K562 (cell line): ENCODE results near the gene TRAK1. TPM values are rescaled to one million over a fixed set of nuclear protein-coding genes. Genes with fewer than 3 reads are reported as not detected.
"Not testable (repeated sequence)": the region's sequence is repeated elsewhere in the genome, so short reads cannot be mapped to it uniquely, and the experiment has no call there.

ENCODE experiments used
- ATAC-seq: fragments of 200-7000 bp; cut with Tn5 transposase; 3 replicates; pipeline ENCODE4 v1.9.1; 2020; ENCODE audit warnings: moderate library complexity
- BruUV-seq: library from RNA; stranded (reverse); fragments of 400-500 nt; replicated peaks from 2 replicates; lab custom pipeline; 2021; lab: Mats Ljungman, UMichigan
- CTCF ChIA-PET: fragments of 300-600 bp; formaldehyde crosslinking; extraction: SDS; loops from one replicate; lab custom pipeline; 2021; ENCODE audit warnings: low intra/inter-chr PET ratio; lab: Yijun Ruan, JAX
- POLR2A ChIA-PET: fragments of 300-600, 350-650 bp; sonication (Branson Sonifier 250); formaldehyde crosslinking; extraction: SDS; loops from one replicate; lab custom pipeline; 2021; ENCODE audit warnings: antibody characterized with exemption, inconsistent platforms; lab: Yijun Ruan, JAX
- DNase-seq, 4 experiments: peaks; one replicate each; pipeline versions ENCODE4 v3.0.0 to v3.0.0-alpha.2; 2011 to 2018; ENCODE audit warnings: low spot score in 3 of 4, mixed read lengths in 3 of 4; ENCODE audit errors: extremely low read depth in 1 of 4
- FAIRE-seq: peaks from 2 replicates; lab custom pipeline; 2011; peaks lifted over from hg19 to GRCh38; lab: Jason Lieb, UNC
- H2AFZ ChIP-seq: 2 replicates; pipeline ENCODE4 v1.6.0; 2011; ENCODE audit warnings: low read depth, low read length, control low read depth, inconsistent platforms
- H3K27ac ChIP-seq: fragments of 200-600 bp; 3 replicates; pipeline ENCODE4 v1.8.0; 2011; ENCODE audit warnings: low read depth, mild to moderate bottlenecking, control low read depth, inconsistent platforms, low read length, moderate library complexity, mixed read lengths; ENCODE audit errors: extremely low read depth
- H3K27me3 ChIP-seq, 2 experiments: fragments of 300-600 bp in 1 of 2; 2 replicates in 1 of 2; 3 replicates in 1 of 2; pipeline versions ENCODE4 v1.6.0 to v1.8.0; 2011; ENCODE audit warnings: inconsistent platforms in 2 of 2, low read length in 2 of 2, mild to moderate bottlenecking in 1 of 2, mixed read lengths in 1 of 2, moderate library complexity in 1 of 2; ENCODE audit not compliant: control insufficient read depth in 2 of 2, insufficient read depth in 2 of 2
- H3K36me3 ChIP-seq: fragments of 300-600 bp; 3 replicates; pipeline ENCODE4 v1.8.0; 2011; ENCODE audit warnings: mild to moderate bottlenecking, low read length, inconsistent platforms; ENCODE audit not compliant: control insufficient read depth, insufficient read depth
- H3K4me1 ChIP-seq, 2 experiments: fragments of 200-600 bp in 1 of 2; replicated peaks in 1 of 2; 2 replicates in 1 of 2; 3 replicates in 1 of 2; pipeline versions ENCODE4 v1.5.1 to v1.8.0; 2011; ENCODE audit warnings: inconsistent platforms in 2 of 2, low read length in 2 of 2, mild to moderate bottlenecking in 1 of 2, mixed read lengths in 1 of 2, moderate library complexity in 1 of 2; ENCODE audit not compliant: control insufficient read depth in 2 of 2, insufficient read depth in 2 of 2
- H3K4me2 ChIP-seq: 2 replicates; pipeline ENCODE4 v1.6.1; 2011; ENCODE audit warnings: low read length, control low read depth, inconsistent platforms, mixed read lengths; ENCODE audit not compliant: insufficient read depth
- H3K4me3 ChIP-seq: fragments of 200-600 bp; sonication (generic), shearing (Covaris generic); 2 replicates; pipeline ENCODE4 v1.5.1; 2016; ENCODE audit warnings: control low read depth, inconsistent platforms
- H3K79me2 ChIP-seq: fragments of 200-600 bp; 3 replicates; pipeline ENCODE4 v1.8.0; 2011; ENCODE audit warnings: low read length, inconsistent platforms; ENCODE audit not compliant: control insufficient read depth, insufficient read depth
- H3K9ac ChIP-seq, 2 experiments: 2 replicates each; pipeline versions ENCODE4 v1.6.0 to v1.6.1; 2011; ENCODE audit warnings: low read depth in 2 of 2, low read length in 2 of 2, control low read depth in 1 of 2, inconsistent platforms in 1 of 2, mild to moderate bottlenecking in 1 of 2, mixed read lengths in 1 of 2; ENCODE audit not compliant: insufficient read depth in 1 of 2
- H3K9me1 ChIP-seq: one replicate; pipeline ENCODE4 v1.6.0; 2011; ENCODE audit warnings: inconsistent platforms, mild to moderate bottlenecking, low read length, moderate library complexity; ENCODE audit not compliant: control insufficient read depth, insufficient read depth
- H3K9me3 ChIP-seq: replicated peaks from 2 replicates; pipeline ENCODE4 v1.5.1; 2011; ENCODE audit warnings: low read depth, low read length, inconsistent platforms; ENCODE audit not compliant: control insufficient read depth, insufficient read depth
- H4K20me1 ChIP-seq: replicated peaks from 2 replicates; pipeline ENCODE4 v1.6.1; 2011; ENCODE audit warnings: low read length, inconsistent platforms, mixed read lengths; ENCODE audit not compliant: control insufficient read depth, insufficient read depth
- HOXB6 ChIP-seq: fragments of 250-450 bp; sonication (Bioruptor Pico); IDR thresholded peaks from 2 replicates; pipeline ENCODE4 v1.5.1; 2022; ENCODE audit warnings: mild to moderate bottlenecking, borderline replicate concordance
- NCOR1 ChIP-seq: fragments of 450-650 bp; IDR thresholded peaks from 2 replicates; pipeline ENCODE4 v1.6.1; 2016; ENCODE audit warnings: mild to moderate bottlenecking, moderate library complexity
- WGBS: fragments of 100-300 bp; shearing (Covaris generic); methylation state at CpG from one replicate; pipeline ENCODE4 v1.1.6; 2016; ENCODE audit warnings: low coverage, mixed read lengths; ENCODE audit not compliant: insufficient coverage; ENCODE audit errors: missing lambda C conversion rate; 5-methylcytosine and 5-hydroxymethylcytosine counted together
- in situ Hi-C: fragments of 300-500 bp; cut with MboI; formaldehyde crosslinking; loops from 4 replicates; pipeline ENCODE4 v1.15.0; 2018; ENCODE audit warnings: inconsistent platforms, mixed read lengths
- intact Hi-C: fragments of 100-400 bp; cut with micrococcal nuclease; formaldehyde crosslinking; loops from 2 replicates; pipeline ENCODE4 v1.14.2; 2022
- polyA plus RNA-seq, 8 experiments: library from polyadenylated mRNA; depleted of rRNA in 4 of 8; stranded (reverse) in 5 of 8; unstranded in 3 of 8; fragments of >200 nt; fragmentation: Nextera tagmentation in 2 of 8; fragmentation: Illumina TruSeq in 1 of 8; extraction: Ambion mirVana in 2 of 8; extraction: Trizol in 1 of 8; gene quantifications; 2 replicates each; pipeline versions ENCODE4 v1.2.1 to v1.2.3, GENCODE V29; 2011 to 2014; ENCODE audit warnings: inconsistent platforms in 1 of 8, missing spikeins in 1 of 8
- total RNA-seq, 7 experiments: library from RNA; depleted of rRNA in 6 of 7; stranded (reverse); fragments of >200 nt in 6 of 7; fragmentation: Illumina TruSeq in 2 of 7; extraction: Trizol in 2 of 7; gene quantifications; 2 replicates each; pipeline versions ENCODE4 v1.2.1 to v1.2.3, GENCODE V29; 2011 to 2021; ENCODE audit warnings: low replicate concordance in 1 of 7
- TF ChIP-seq, protein P1 (sequence below): sonication (generic); formaldehyde crosslinking; IDR thresholded peaks from 2 replicates; pipeline ENCODE4 v1.8.0; 2022; ENCODE audit warnings: mild to moderate bottlenecking, missing genetic modification reagents
- TF ChIP-seq, protein P2 (sequence below): fragments of 250-450 bp; sonication (Bioruptor Pico); IDR thresholded peaks from 2 replicates; pipeline ENCODE4 v1.5.0; 2020; ENCODE audit warnings: mild to moderate bottlenecking, borderline replicate concordance
- TF ChIP-seq, protein P3 (sequence below): fragments of 250-450 bp; sonication (Bioruptor Pico); IDR thresholded peaks from 2 replicates; pipeline ENCODE4 v1.5.0; 2021

Gene TRAK1
- total and polyA plus RNA-seq, 9 of the 15 experiments (the other 6 are each of a cell fraction or from before 2014, with no cell fraction given) = 5.3 to 28.5 (median 17.5) TPM

- TF ChIP-seq, protein P1, sequence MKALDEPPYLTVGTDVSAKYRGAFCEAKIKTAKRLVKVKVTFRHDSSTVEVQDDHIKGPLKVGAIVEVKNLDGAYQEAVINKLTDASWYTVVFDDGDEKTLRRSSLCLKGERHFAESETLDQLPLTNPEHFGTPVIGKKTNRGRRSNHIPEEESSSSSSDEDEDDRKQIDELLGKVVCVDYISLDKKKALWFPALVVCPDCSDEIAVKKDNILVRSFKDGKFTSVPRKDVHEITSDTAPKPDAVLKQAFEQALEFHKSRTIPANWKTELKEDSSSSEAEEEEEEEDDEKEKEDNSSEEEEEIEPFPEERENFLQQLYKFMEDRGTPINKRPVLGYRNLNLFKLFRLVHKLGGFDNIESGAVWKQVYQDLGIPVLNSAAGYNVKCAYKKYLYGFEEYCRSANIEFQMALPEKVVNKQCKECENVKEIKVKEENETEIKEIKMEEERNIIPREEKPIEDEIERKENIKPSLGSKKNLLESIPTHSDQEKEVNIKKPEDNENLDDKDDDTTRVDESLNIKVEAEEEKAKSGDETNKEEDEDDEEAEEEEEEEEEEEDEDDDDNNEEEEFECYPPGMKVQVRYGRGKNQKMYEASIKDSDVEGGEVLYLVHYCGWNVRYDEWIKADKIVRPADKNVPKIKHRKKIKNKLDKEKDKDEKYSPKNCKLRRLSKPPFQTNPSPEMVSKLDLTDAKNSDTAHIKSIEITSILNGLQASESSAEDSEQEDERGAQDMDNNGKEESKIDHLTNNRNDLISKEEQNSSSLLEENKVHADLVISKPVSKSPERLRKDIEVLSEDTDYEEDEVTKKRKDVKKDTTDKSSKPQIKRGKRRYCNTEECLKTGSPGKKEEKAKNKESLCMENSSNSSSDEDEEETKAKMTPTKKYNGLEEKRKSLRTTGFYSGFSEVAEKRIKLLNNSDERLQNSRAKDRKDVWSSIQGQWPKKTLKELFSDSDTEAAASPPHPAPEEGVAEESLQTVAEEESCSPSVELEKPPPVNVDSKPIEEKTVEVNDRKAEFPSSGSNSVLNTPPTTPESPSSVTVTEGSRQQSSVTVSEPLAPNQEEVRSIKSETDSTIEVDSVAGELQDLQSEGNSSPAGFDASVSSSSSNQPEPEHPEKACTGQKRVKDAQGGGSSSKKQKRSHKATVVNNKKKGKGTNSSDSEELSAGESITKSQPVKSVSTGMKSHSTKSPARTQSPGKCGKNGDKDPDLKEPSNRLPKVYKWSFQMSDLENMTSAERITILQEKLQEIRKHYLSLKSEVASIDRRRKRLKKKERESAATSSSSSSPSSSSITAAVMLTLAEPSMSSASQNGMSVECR (CRISPR knock-in tag) = no peak
- no peak for TF ChIP-seq HOXB6 (CRISPR knock-in tag)
- TF ChIP-seq, protein P2, sequence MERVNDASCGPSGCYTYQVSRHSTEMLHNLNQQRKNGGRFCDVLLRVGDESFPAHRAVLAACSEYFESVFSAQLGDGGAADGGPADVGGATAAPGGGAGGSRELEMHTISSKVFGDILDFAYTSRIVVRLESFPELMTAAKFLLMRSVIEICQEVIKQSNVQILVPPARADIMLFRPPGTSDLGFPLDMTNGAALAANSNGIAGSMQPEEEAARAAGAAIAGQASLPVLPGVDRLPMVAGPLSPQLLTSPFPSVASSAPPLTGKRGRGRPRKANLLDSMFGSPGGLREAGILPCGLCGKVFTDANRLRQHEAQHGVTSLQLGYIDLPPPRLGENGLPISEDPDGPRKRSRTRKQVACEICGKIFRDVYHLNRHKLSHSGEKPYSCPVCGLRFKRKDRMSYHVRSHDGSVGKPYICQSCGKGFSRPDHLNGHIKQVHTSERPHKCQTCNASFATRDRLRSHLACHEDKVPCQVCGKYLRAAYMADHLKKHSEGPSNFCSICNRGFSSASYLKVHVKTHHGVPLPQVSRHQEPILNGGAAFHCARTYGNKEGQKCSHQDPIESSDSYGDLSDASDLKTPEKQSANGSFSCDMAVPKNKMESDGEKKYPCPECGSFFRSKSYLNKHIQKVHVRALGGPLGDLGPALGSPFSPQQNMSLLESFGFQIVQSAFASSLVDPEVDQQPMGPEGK (CRISPR knock-in tag) = no peak
- TF ChIP-seq, protein P3, sequence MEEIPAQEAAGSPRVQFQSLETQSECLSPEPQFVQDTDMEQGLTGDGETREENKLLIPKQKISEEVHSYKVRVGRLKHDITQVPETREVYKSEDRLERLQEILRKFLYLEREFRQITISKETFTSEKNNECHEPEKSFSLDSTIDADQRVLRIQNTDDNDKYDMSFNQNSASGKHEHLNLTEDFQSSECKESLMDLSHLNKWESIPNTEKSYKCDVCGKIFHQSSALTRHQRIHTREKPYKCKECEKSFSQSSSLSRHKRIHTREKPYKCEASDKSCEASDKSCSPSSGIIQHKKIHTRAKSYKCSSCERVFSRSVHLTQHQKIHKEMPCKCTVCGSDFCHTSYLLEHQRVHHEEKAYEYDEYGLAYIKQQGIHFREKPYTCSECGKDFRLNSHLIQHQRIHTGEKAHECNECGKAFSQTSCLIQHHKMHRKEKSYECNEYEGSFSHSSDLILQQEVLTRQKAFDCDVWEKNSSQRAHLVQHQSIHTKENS (CRISPR knock-in tag) = no peak
- TF ChIP-seq NCOR1 = no peak
Observed at GRCh38 chr3:42102571-42102970, 11.4 kb downstream of the TRAK1 start (continued).

- H2AFZ ChIP-seq, BruUV-seq, H3K4me1 ChIP-seq, H3K9ac ChIP-seq, H3K4me3 ChIP-seq, FAIRE-seq, DNase-seq, H3K27me3 ChIP-seq, ATAC-seq, intact Hi-C loops, H3K79me2 ChIP-seq, H3K27ac ChIP-seq, H3K4me2 ChIP-seq, POLR2A ChIA-PET, H3K9me3 ChIP-seq, H3K9me1 ChIP-seq, H3K36me3 ChIP-seq: not testable (repeated sequence)
- WGBS = 84% methylated on average over 15 of the region's 15 CpGs
- CTCF ChIA-PET = interaction anchor here (0.7 kb wide), 1 partner anchor 1222 kb away, joined by 3 read pairs; no protein-coding TSS in a partner anchor
- H4K20me1 ChIP-seq = peaks cover 11% of the 10 kb centered on the region
- in situ Hi-C loops = loop anchor here (25.0 kb wide), 1 partner anchor 417 kb away; no protein-coding TSS in a partner anchor
Observed at GRCh38 chr3:42103921-42104665, 12.9 kb downstream of the TRAK1 start.
